T47D (cell line): ENCODE results near the gene LRMDA.

Experiments used
- DNase-seq, 2 experiments: peaks; one replicate each; pipeline versions ENCODE4 v3.0.0 to v3.0.0-alpha.2; 2011 to 2012; ENCODE audit warnings: low read depth in 1 of 2, low spot score in 1 of 2
- JUND ChIP-seq: IDR thresholded peaks from 2 replicates; pipeline ENCODE4 v1.6.1; 2012; ENCODE audit warnings: low read depth
- in situ Hi-C: cut with HindIII; loops from 2 replicates; pipeline ENCODE4 v1.10.0; 2016; ENCODE audit warnings: low sequenced_read_pairs, low pct_unique_long_range_greater_than_20kb

The LRMDA gene

DNA sequence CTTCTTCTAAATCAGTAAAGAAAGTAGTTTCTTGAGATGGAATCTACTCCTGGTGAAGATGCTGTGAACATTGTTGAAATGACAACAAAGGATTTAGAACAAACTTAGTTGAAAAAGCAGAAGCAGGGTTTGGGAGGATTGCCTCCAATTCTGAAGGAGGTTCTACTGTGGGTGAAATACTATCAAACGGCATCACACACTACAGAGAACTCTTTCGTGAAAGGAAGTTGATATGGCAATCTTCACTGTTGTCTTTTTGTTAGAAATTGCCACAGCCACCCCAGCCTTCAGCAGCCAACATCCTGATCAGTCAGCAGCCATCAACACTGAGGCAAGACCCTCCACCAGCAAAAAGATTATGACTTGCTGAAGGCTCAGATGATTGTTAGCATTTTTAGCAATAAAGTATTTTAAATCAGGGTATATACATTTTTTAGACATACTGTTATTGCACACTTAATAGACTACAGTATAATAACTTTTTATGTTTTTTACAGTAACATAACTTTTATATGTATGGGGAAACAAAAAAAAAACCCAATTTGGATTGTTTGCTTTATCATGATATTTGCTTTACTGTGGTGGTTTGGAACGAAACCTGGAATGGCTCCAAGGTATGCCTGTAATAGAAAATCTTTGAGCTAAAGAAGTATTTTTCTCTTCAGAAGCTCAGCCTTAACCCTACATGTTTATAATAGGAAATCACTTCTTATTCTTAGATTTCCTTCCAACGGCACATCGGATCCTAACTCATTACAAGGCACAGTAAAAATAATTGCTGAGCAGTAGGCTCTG lies 257.3 kb downstream of the LRMDA start:
- no peak for TF ChIP-seq JUND
- in situ Hi-C loops: no loop called here
- no peak for DNase-seq

DNA sequence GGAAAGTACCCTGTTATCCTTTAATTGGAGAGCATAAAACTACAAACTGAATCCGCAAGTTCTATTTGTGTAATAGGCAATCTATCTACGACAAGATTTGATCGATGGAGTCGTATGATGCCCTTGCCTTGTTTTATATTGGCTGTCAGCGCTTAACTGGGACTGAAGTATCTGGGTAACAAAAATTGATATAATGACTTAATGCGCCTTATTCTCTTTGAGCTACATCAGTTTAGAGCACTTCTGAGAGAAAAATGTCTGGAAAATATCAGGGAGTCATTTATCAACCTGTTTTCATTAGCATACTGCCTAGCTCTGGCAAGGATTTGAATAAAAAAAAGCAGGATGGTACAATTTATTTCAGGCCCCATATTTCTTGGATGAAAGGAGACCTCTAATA lies 262.1 kb downstream of the LRMDA start:
- DNase-seq: no peak
- in situ Hi-C loops: no loop called here
- no peak for TF ChIP-seq JUND

DNA sequence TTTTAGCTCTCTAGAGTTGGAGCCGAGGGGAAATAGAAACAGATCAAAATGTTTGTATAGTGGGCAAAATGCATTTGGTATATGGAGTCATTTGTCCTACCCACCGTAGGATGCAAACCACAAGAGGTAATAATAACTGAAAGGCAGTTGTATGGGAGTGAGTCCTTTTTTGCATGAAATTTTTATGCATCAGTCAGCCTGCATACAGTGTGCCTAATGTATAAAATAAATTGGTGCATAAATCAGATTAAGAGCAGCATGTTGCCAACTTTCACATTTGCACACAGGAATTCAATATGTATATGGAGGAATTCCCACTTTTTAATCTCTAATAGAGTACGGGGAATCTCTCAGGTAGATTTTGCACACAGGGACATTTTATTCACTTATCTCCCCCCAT lies 262.8 kb downstream of the LRMDA start:
- in situ Hi-C loops: no loop called here
- no peak for DNase-seq
- no peak for TF ChIP-seq JUND

DNA sequence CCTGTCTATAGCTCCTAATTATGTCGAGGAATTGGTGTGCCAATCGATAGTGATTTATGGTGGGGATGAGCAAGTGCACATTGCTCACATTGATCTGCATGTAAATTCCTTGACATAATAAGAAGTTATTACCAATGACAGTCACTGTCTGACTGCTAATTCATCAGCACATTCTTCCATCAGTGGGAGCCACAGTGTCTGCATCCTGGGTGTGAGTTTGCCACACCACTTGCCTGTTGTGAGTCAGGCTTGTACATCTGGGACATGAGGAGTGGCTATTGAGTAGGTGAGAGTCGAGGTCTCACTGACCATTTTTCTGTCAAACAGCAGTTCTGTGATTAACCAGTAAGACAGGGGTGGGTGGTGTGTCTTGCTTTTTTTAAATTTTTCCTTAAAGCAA lies 263.4 kb downstream of the LRMDA start:
- no peak for TF ChIP-seq JUND

DNA sequence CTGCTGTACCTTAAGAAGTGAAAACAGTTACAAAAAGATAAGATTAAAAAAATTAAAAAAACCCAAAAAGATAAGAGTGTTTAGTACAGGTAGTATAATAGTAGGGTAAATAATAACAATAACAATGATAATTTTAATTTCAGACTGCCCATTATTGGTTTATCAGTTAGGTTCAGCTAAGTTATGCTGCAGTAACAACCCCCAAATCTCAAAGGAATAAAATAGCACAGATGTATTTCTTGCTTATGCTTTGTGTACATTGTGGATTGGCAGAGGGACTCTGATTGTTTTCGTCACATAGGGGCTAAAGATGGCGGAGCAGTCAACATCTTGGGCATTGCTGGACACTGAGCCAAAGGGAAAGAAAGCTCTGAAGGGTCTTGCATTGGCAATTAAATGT lies 264.6 kb downstream of the LRMDA start:
- no peak for TF ChIP-seq JUND
- DNase-seq: no peak
- in situ Hi-C loops: no loop called here

More for the DNA sequence above, 263.4 kb downstream of the LRMDA start:
- in situ Hi-C loops: no loop called here
- no peak for DNase-seq

DNA sequence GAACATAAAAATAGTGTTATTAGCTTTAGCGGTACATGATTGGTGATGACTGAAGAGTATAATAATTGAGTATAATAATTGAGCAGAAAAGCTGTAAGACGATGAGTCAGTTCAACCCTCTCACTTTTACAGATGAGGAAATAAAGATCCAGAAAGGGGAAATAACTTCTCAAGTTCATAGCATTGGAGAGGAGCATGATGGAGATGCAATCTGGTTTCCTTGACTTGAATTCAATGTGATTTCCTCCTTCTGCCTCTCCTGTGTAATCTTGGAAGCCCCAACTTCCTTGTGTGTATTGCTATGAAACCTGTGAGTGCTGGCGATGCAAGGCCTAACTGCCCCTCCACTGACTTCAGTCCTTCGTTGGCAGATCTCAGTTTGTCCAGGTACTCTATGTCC lies 265.1 kb downstream of the LRMDA start:
- TF ChIP-seq JUND: no peak
- in situ Hi-C loops: no loop called here
- no peak for DNase-seq

DNA sequence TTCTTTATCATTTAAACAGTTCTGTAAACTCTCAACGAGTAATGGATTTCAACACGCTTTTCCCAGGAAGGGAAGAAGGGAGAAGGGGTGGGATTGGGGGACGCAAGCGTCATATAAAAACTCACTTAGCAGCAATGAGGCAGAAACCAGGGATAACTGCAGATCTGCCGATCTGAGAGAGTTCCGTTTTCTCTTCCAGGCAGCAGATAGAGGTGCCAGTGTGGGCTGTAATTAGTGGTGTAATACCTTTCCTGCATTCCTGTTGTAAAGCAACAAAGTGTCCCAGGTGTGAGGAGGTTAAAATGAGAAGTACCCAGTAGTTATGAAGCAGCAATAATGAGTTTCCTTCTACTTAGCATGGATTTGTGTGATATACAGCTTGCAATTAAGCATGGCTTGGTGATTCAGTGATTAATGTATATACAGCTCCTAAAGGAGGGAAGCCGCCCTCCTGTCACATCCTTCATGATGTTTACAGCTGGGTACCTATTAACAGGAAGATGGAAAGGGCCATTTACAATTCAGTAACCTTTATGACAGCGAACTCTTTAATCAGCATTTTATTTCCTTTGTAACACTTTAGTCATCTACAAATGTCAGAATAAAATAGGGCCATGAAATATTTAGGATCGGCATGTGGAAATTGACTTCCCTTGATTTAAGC lies 271.9 kb downstream of the LRMDA start:
- no peak for TF ChIP-seq JUND
- in situ Hi-C loops: no loop called here

DNA sequence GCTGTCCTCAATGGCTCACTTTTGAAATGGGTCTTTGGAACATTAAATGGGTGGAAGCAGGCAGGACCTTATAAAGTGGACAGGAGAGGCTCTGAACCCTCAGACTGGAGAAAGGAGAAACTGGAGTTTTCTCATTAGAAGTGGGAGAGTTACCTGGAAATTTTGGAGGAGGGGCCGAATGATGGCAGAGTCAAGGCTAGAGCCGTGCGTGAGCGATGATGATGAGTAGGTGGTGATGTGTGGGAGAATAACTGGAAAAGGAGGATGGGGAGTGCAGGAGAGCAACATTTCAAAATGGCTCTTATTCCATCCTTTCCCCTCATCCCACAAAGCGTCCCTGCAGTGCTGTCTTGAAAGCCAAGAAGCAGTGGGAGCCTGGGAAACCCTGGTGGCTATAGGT lies 274.0 kb downstream of the LRMDA start:
- in situ Hi-C loops: no loop called here
- TF ChIP-seq JUND: no peak
- DNase-seq: no peak

More for the DNA sequence above, 271.9 kb downstream of the LRMDA start:
- no peak for DNase-seq

DNA sequence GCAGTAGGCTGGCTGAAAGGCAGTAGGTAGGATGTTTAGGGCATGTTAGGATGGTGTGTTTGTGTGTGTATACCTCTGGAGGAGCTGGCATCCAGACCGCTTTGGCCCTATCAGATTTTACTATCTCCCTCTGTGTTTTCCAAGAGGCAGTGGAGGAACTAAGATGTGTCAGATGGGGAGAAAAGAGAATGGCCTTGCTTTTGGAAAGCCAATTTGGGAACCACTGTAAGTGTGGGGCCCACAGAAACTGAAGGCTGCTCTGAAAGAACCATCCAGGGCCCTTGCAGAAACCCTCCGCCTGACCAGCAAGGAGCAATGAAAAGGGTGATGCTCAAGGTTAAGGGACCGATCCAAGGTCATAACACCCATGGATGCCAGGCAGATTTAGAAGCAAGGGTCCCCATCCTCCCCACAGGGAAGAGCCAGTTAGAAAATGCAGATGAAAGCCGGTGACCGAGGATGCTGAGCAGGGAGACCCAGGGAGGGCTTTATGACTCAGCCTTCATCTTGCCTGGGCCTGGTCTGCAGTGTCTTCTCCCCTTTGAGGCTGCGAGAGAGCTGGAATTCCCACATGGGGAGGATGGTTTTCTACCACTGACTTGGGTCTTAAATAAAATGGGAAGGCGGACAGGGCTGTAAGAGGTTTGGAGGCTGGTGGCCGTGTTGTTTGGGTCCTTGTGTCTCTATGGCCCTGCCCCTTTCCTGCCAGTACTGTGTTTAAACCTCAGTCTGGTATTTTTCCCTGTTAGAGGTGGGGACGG lies 275.8 kb downstream of the LRMDA start:
- DNase-seq: no peak
- in situ Hi-C loops: no loop called here

DNA sequence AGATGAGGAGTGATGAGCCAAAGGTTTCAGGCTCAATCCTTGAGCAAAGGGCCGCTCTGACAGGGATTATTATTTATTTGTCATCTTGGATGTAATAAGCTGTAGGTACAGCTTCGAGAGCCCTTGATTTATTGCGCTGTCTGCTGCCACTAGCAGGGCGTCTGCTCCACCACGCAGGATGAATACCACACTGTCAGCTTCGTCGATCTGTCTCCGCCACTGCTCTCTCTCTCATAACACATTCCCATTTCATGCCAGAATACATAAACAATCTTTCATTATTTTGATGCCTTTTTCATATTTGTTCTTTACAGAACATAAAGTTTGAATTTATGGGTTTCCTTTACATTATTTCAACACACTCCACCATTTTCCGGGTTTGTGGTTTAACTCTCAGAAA lies 276.6 kb downstream of the LRMDA start:
- in situ Hi-C loops: no loop called here
- TF ChIP-seq JUND: no peak

More for the DNA sequence above, 275.8 kb downstream of the LRMDA start:
- no peak for TF ChIP-seq JUND

DNA sequence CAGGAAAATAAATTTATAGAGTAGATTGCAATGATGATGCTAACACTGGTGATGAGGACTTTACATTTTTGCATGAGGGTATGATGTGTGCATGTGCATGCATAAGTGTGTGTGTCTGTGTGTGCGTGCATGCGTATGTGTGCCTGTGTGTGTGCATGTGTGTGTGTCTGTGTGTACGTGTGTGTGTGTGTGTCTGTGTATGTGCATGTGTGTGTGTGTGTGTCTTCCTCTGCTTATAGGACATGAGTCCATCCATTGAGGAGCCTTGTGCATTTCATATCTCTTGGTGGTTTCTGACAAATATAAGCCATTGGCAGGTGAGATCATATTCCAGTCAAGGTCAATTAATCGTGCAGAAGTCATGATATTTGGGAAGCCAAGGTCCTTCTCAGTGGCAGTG lies 277.8 kb downstream of the LRMDA start:
- no peak for TF ChIP-seq JUND
- DNase-seq: no peak
- in situ Hi-C loops: no loop called here

More for the DNA sequence above, 276.6 kb downstream of the LRMDA start:
- no peak for DNase-seq

DNA sequence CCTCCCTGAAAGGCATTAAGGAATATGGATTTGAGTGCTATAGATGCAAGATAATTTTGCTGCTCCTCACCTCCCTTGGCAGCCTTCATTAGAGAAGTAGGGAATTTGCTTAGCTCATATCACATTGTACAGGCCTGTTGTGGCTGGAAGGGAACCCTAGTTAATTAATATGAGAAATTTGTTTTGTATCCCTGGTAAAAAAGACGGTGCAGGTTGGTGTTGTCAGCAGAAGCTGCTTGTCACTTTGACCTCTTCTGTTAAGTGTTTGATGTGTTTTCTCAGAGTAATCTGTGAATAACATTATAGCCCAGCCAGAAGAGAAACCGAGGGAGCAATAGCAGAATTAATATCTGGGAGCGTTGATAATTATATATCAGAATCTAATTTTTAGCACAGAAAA lies 278.4 kb downstream of the LRMDA start:
- no peak for TF ChIP-seq JUND
- no peak for DNase-seq
- in situ Hi-C loops: no loop called here
